SH-SY5Y (cell line): ENCODE measurements around the gene ACRBP.

Experiments used
- GATA2 ChIP-seq: IDR thresholded peaks from 2 replicates; pipeline ENCODE4 v1.6.1; 2011; ENCODE audit warnings: mild to moderate bottlenecking, low read depth, low read length
- GATA3 ChIP-seq: IDR thresholded peaks from 2 replicates; pipeline ENCODE4 v1.6.1; 2011; ENCODE audit warnings: low read depth, mild to moderate bottlenecking, low read length, moderate library complexity

DNA sequence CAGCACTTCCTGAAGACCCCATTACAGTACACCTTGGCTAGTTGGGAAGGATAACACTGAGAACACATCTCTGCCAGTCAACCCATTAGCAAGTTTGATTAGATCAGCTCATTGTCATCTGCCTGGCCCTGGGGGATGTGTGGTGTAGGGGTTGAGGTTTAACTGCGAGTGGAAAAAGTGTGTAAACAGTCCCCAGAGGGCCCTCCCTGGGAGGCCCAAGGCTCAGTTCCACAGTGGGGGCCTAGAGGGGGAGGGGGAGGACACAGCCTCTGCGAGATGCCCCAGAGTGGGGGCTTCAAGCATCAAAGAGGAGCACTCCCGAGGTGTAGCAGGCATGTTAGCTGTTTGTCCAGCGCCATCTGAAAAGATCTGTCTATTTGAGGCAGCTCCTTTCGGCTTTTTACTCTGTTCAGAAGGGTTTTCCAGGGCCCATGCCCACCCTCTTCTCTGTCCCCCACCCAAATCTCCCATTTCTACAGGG lies 11.8 kb downstream of the ACRBP start:
- TF ChIP-seq GATA2 (peak; percentile 43; the same call in 1 of the 2 replicates), GATA3 (no peak)
